Stomach (tissue), 9 donors: ENCODE measurements around the gene GFM1. TPM values are rescaled to one million over a fixed set of nuclear protein-coding genes. Genes with fewer than 3 reads are reported as not detected.

ENCODE experiments used
- DNase-seq, 2 donors: peaks; one replicate each; pipeline versions ENCODE4 v3.0.0 to v3.0.0-alpha.2; 2013 to 2019
- H3K27ac ChIP-seq, 5 donors: fragments of 200-600 bp in 4 of 5; sonication (generic) in 4 of 5; one replicate each; pipeline ENCODE4 v1.5.1; 2013 to 2019; ENCODE audit warnings: mild to moderate bottlenecking in 1 of 5, moderate library complexity in 1 of 5
- H3K27me3 ChIP-seq, 3 donors: fragments of 200-600 bp; sonication (generic); one replicate each; pipeline ENCODE4 v1.5.1; 2017 to 2019; ENCODE audit warnings: mixed run types in 1 of 3
- H3K36me3 ChIP-seq, 4 donors: fragments of 200-600 bp; sonication (generic); 1 replicate in 3 of 4; 2 replicates in 1 of 4; pipeline ENCODE4 v1.5.1; 2016 to 2019
- H3K4me1 ChIP-seq, 4 donors: fragments of 200-600 bp; sonication (generic); one replicate each; pipeline ENCODE4 v1.5.1; 2016 to 2019
- H3K4me3 ChIP-seq, 4 donors: fragments of 200-600 bp; sonication (generic) in 3 of 4; one replicate each; pipeline ENCODE4 v1.5.1; 2016 to 2019; ENCODE audit warnings: mild to moderate bottlenecking in 1 of 4
- H3K9me3 ChIP-seq, 4 donors: fragments of 200-600 bp; sonication (generic); one replicate each; pipeline ENCODE4 v1.5.1; 2016 to 2019
- CTCF ChIP-seq, 7 experiments: fragments of 450-650 bp in 4 of 7; fragments of 200-600 bp in 3 of 7; sonication (generic) in 3 of 7; IDR thresholded peaks; one replicate each; pipeline ENCODE4 v1.5.1; 2016 to 2019; ENCODE audit warnings: antibody characterized with exemption in 7 of 7, control low read depth in 2 of 7, mild to moderate bottlenecking in 1 of 7
- EP300 ChIP-seq: sonication (generic); formaldehyde crosslinking; IDR thresholded peaks from one replicate; pipeline ENCODE4 v1.6.1; 2017; ENCODE audit warnings: antibody characterized with exemption
- POLR2A ChIP-seq, 4 donors: fragments of 450-650 bp; IDR thresholded peaks; one replicate each; pipeline ENCODE4 v1.6.1; 2016; ENCODE audit warnings: antibody characterized with exemption in 4 of 4, control low read depth in 2 of 4, mild to moderate bottlenecking in 1 of 4, moderate library complexity in 1 of 4
- POLR2AphosphoS5 ChIP-seq, 3 donors: sonication (generic); formaldehyde crosslinking; IDR thresholded peaks; one replicate each; pipeline ENCODE4 v1.6.1; 2016; ENCODE audit warnings: antibody characterized with exemption in 3 of 3
- WGBS, 5 donors: extraction: QIAGEN DNeasy Blood & Tissue Kit in 3 of 5; methylation state at CpG; one replicate each; pipeline versions ENCODE4 v1.1.5 to v1.1.7; 2013 to 2018; 5-methylcytosine and 5-hydroxymethylcytosine counted together
- intact Hi-C: fragments of 100-400 bp; cut with DNase I; formaldehyde crosslinking; loops from one replicate; pipeline ENCODE4 v1.15.1; 2023; ENCODE audit warnings: low total_unique reads
- polyA plus RNA-seq, 3 donors: library from polyadenylated mRNA; stranded (reverse); fragments of 200-250 nt; gene quantifications; one replicate each; pipeline ENCODE4 v1.2.3, GENCODE V29; 2013
- total RNA-seq, 5 donors: library from RNA; depleted of rRNA; stranded (reverse); fragments of >200 nt; gene quantifications; one replicate each; pipeline versions ENCODE4 v1.1.0 to v1.2.3, GENCODE V29; 2014 to 2016
- donor health status: healthy with polysubstance abuse.
- donor health status: Bipolar disorder and iron deficiency.
- donor health status: healthy.

GFM1 gene
- total and polyA plus RNA-seq, 8 donors = 8.5 to 91.4 (median 23.6) TPM

- no peaks in the 10 kb centered on the region for H3K27me3 ChIP-seq
- no peak for DNase-seq
- H3K9me3 ChIP-seq = no peaks in the 10 kb centered on the region
- WGBS, 5 donors = 95 to 100% (median 97%) methylated on average over 1 of the region's 1 CpG
- peaks cover 0 to 26% (median 23%) of the 10 kb centered on the region in 4 donors for H3K36me3 ChIP-seq
- no peak overlapping the region for H3K4me3 ChIP-seq
- TF ChIP-seq CTCF (IDR thresholded peaks at IDR 0.05) (no peak), POLR2AphosphoS5 (IDR thresholded peaks at IDR 0.05) (no peak), EP300 (no peak), POLR2A (IDR thresholded peaks at IDR 0.05) (no peak)
- H3K4me1 ChIP-seq = peaks cover 0 to 6% (median 0%) of the 10 kb centered on the region in 4 donors
- no peak overlapping the region for H3K27ac ChIP-seq
- intact Hi-C loops = no loop called here
Observed at GRCh38 chr3:158703566-158703965, 59.2 kb downstream of the GFM1 start.

GRCh38 chr3:158709666-158710083 lies 65.3 kb downstream of the GFM1 start:
- H3K4me1 ChIP-seq = peaks cover 4 to 31% (median 16%) of the 10 kb centered on the region in 4 donors
- no peak overlapping the region for H3K27ac ChIP-seq
- no peak for DNase-seq
- H3K27me3 ChIP-seq = no peaks in the 10 kb centered on the region
- TF ChIP-seq CTCF (IDR thresholded peaks at IDR 0.05) (no peak), EP300 (no peak), POLR2A (IDR thresholded peaks at IDR 0.05) (no peak), POLR2AphosphoS5 (IDR thresholded peaks at IDR 0.05) (no peak)
- WGBS, 5 donors = 53 to 85% (median 78%) methylated on average over 4 of the region's 4 CpGs
- H3K4me3 ChIP-seq = no peak overlapping the region
- intact Hi-C loops = no loop called here
- peaks cover 0 to 40% (median 39%) of the 10 kb centered on the region in 4 donors for H3K36me3 ChIP-seq
- no peaks in the 10 kb centered on the region for H3K9me3 ChIP-seq

- Histone ChIP-seq H3K36me3 (peaks cover 0 to 39% (median 33%) of the 10 kb centered on the region in 4 donors), H3K9me3 (no peaks in the 10 kb centered on the region), H3K4me3 (no peak overlapping the region), H3K27ac (no peak overlapping the region), H3K27me3 (no peaks in the 10 kb centered on the region), H3K4me1 (peaks cover 4 to 31% (median 16%) of the 10 kb centered on the region in 4 donors)
- no peak for DNase-seq
- WGBS, 5 donors = 72 to 88% (median 84%) methylated on average over 4 of the region's 4 CpGs
- TF ChIP-seq CTCF (IDR thresholded peaks at IDR 0.05) (no peak), POLR2A (IDR thresholded peaks at IDR 0.05) (no peak), POLR2AphosphoS5 (IDR thresholded peaks at IDR 0.05) (no peak), EP300 (no peak)
- intact Hi-C loops = no loop called here
Observed at GRCh38 chr3:158710601-158711000, 66.3 kb downstream of the GFM1 start.

- Histone ChIP-seq H3K4me3 (no peak overlapping the region), H3K27me3 (no peaks in the 10 kb centered on the region), H3K4me1 (peaks cover 4 to 31% (median 16%) of the 10 kb centered on the region in 4 donors), H3K9me3 (no peaks in the 10 kb centered on the region), H3K27ac (peak overlapping the region in 3 of 5 donors; percentile 3 to 77 (median 76)), H3K36me3 (peaks cover 0 to 36% (median 28%) of the 10 kb centered on the region in 4 donors)
- WGBS, 5 donors = 6 to 40% (median 19%) methylated on average over 1 of the region's 1 CpG
- no peak for TF ChIP-seq POLR2AphosphoS5 (IDR thresholded peaks at IDR 0.05)
- TF ChIP-seq EP300 = no peak
- no peak for TF ChIP-seq POLR2A (IDR thresholded peaks at IDR 0.05)
- TF ChIP-seq CTCF (IDR thresholded peaks at IDR 0.05) = no peak
- no peak for DNase-seq
- intact Hi-C loops = no loop called here
Observed at GRCh38 chr3:158711886-158712285, 67.6 kb downstream of the GFM1 start.
